SK-N-SH (cell line): ENCODE measurements around the gene LRRC38. TPM values are rescaled to one million over a fixed set of nuclear protein-coding genes. Genes with fewer than 3 reads are reported as not detected.

Experiments used
- CTCF ChIA-PET: fragments of 300-600, 350-600 bp; formaldehyde crosslinking; extraction: SDS; loops from one replicate; lab custom pipeline; 2021; lab: Yijun Ruan, JAX
- POLR2A ChIA-PET: fragments of 350-600 bp; sonication (Branson Sonifier 250); formaldehyde crosslinking; extraction: SDS; loops from one replicate; lab custom pipeline; 2020; ENCODE audit warnings: antibody characterized with exemption, inconsistent platforms; lab: Yijun Ruan, JAX
- DNase-seq: peaks from one replicate; pipeline ENCODE4 v3.0.0; 2012
- H2AFZ ChIP-seq: fragments of 200-600 bp; sonication (generic); 2 replicates; pipeline ENCODE4 v1.8.1; 2016; ENCODE audit warnings: antibody characterized with exemption, mild to moderate bottlenecking, low read depth
- H3F3A ChIP-seq: fragments of 200-600 bp; sonication (generic); replicated peaks from 2 replicates; pipeline ENCODE3; 2016; ENCODE audit warnings: antibody characterized with exemption, mild to moderate bottlenecking; ENCODE audit not compliant: insufficient read depth
- H3K27ac ChIP-seq, 2 experiments: fragments of 200-500 bp in 1 of 2; fragments of 200-600 bp in 1 of 2; sonication (Bioruptor generic) in 1 of 2; sonication (generic), shearing (Covaris generic) in 1 of 2; 2 replicates each; pipeline versions ENCODE4 v1.5.1 to v1.6.1; 2014 to 2016; ENCODE audit warnings: low read depth in 2 of 2, inconsistent platforms in 1 of 2, low read length in 1 of 2, mild to moderate bottlenecking in 1 of 2, mixed read lengths in 1 of 2
- H3K27me3 ChIP-seq: fragments of 200-600 bp; sonication (generic), shearing (Covaris generic); 2 replicates; pipeline ENCODE4 v1.6.1; 2016; ENCODE audit warnings: mixed run types; ENCODE audit not compliant: insufficient read depth
- H3K36me3 ChIP-seq, 2 experiments: fragments of 200-500 bp in 1 of 2; fragments of 200-600 bp in 1 of 2; sonication (Bioruptor generic) in 1 of 2; sonication (generic) in 1 of 2; replicated peaks in 1 of 2; 2 replicates each; pipeline versions ENCODE3 to v1.5.1; 2014 to 2016; ENCODE audit warnings: low read length in 1 of 2, mild to moderate bottlenecking in 1 of 2; ENCODE audit not compliant: insufficient read depth in 2 of 2, control insufficient read depth in 1 of 2
- H3K4me1 ChIP-seq, 2 experiments: fragments of 200-500 bp in 1 of 2; fragments of 200-600 bp in 1 of 2; sonication (Bioruptor generic) in 1 of 2; sonication (generic), shearing (Covaris generic) in 1 of 2; 2 replicates each; pipeline versions ENCODE4 v1.5.1 to v1.6.1; 2014 to 2016; ENCODE audit warnings: low read depth in 1 of 2, low read length in 1 of 2, mixed run types in 1 of 2; ENCODE audit not compliant: insufficient read depth in 2 of 2, control insufficient read depth in 1 of 2
- H3K4me2 ChIP-seq: fragments of 200-600 bp; sonication (generic), shearing (Covaris generic); 2 replicates; pipeline ENCODE4 v1.6.1; 2017; ENCODE audit warnings: mixed run types
- H3K4me3 ChIP-seq, 2 experiments: fragments of 200-500 bp in 1 of 2; fragments of 200-600 bp in 1 of 2; sonication (Bioruptor generic) in 1 of 2; sonication (generic), shearing (Covaris generic) in 1 of 2; 2 replicates each; pipeline versions ENCODE4 v1.5.1 to v1.8.1; 2014 to 2016; ENCODE audit warnings: low read depth in 2 of 2, inconsistent platforms in 1 of 2, low read length in 1 of 2, mild to moderate bottlenecking in 1 of 2, mixed read lengths in 1 of 2, moderate library complexity in 1 of 2
- H3K79me2 ChIP-seq: fragments of 200-600 bp; sonication (generic); 2 replicates; pipeline ENCODE4 v1.8.1; 2017; ENCODE audit warnings: mild to moderate bottlenecking; ENCODE audit not compliant: insufficient read depth
- H3K9ac ChIP-seq: fragments of 200-600 bp; sonication (generic); 2 replicates; pipeline ENCODE4 v1.6.1; 2017; ENCODE audit warnings: mixed run types
- H3K9me2 ChIP-seq: fragments of 200-600 bp; sonication (generic); 2 replicates; pipeline ENCODE4 v1.6.1; 2017; ENCODE audit warnings: mixed run types
- H3K9me3 ChIP-seq: fragments of 200-600 bp; sonication (generic); 2 replicates; pipeline ENCODE4 v1.6.1; 2017; ENCODE audit warnings: mixed run types, mild to moderate bottlenecking, moderate library complexity
- H4K20me1 ChIP-seq: fragments of 200-600 bp; sonication (generic); 2 replicates; pipeline ENCODE4 v1.6.1; 2017; ENCODE audit warnings: mild to moderate bottlenecking, mixed run types; ENCODE audit not compliant: insufficient read depth
- CHD2 ChIP-seq: fragments of 150-350 bp; IDR thresholded peaks from 2 replicates; pipeline ENCODE4 v1.6.1; 2018; ENCODE audit warnings: low read length; ENCODE audit not compliant: partially characterized antibody
- CTCF ChIP-seq: fragments of 200-600 bp; sonication (generic); IDR thresholded peaks from 2 replicates; pipeline ENCODE4 v1.6.1; 2017; ENCODE audit warnings: antibody characterized with exemption, mild to moderate bottlenecking, moderate library complexity
- ELF1 ChIP-seq: IDR thresholded peaks from 2 replicates; pipeline ENCODE4 v1.4.0; 2012
- EP300 ChIP-seq, 2 experiments: IDR thresholded peaks; 2 replicates each; pipeline versions ENCODE4 v1.4.0 to v1.6.1; 2012; ENCODE audit warnings: borderline replicate concordance in 1 of 2, low read depth in 1 of 2, low read length in 1 of 2
- EZH2phosphoT487 ChIP-seq: fragments of 200-600 bp; sonication (generic); IDR thresholded peaks from 2 replicates; pipeline ENCODE4 v1.6.1; 2017; ENCODE audit warnings: low read depth, mixed run types, mild to moderate bottlenecking, antibody characterized with exemption, moderate library complexity, borderline replicate concordance
- FOSL2 ChIP-seq: IDR thresholded peaks from 2 replicates; pipeline ENCODE4 v1.4.0; 2012; ENCODE audit warnings: low read depth, mild to moderate bottlenecking, moderate library complexity, borderline replicate concordance
- FOXJ3 ChIP-seq: sonication (generic); formaldehyde crosslinking; IDR thresholded peaks from 2 replicates; pipeline ENCODE4 v1.5.1; 2020; ENCODE audit warnings: mild to moderate bottlenecking, missing genetic modification reagents
- FOXM1 ChIP-seq: IDR thresholded peaks from 2 replicates; pipeline ENCODE4 v1.4.0; 2012; ENCODE audit warnings: low read depth, mild to moderate bottlenecking
- IRF3 ChIP-seq: fragments of 150-350 bp; IDR thresholded peaks from 2 replicates; pipeline ENCODE4 v1.6.1; 2016; ENCODE audit warnings: mild to moderate bottlenecking, low read depth, low read length
- JUND ChIP-seq: IDR thresholded peaks from 2 replicates; pipeline ENCODE4 v1.4.0; 2012
- MAX ChIP-seq: IDR thresholded peaks from 2 replicates; pipeline ENCODE4 v1.4.0; 2012; ENCODE audit warnings: low read depth
- MEF2A ChIP-seq: IDR thresholded peaks from 2 replicates; pipeline ENCODE4 v1.4.0; 2012; ENCODE audit warnings: low read depth, borderline replicate concordance
- NFIC ChIP-seq: IDR thresholded peaks from 2 replicates; pipeline ENCODE4 v1.4.0; 2012; ENCODE audit warnings: borderline replicate concordance
- RAD21 ChIP-seq: IDR thresholded peaks from 2 replicates; pipeline ENCODE4 v1.6.1; 2012; ENCODE audit warnings: mild to moderate bottlenecking, low read length
- REST ChIP-seq: IDR thresholded peaks from 2 replicates; pipeline ENCODE4 v1.6.1; 2012; ENCODE audit warnings: mild to moderate bottlenecking, low read depth, low read length, moderate library complexity
- SIN3A ChIP-seq: IDR thresholded peaks from 2 replicates; pipeline ENCODE4 v1.6.1; 2012; ENCODE audit warnings: low read depth, mild to moderate bottlenecking, low read length, moderate library complexity, borderline replicate concordance
- SMC3 ChIP-seq: IDR thresholded peaks from 2 replicates; pipeline ENCODE4 v1.6.1; 2012; ENCODE audit warnings: low read depth, low read length, improper control_type of control experiment
- TAF1 ChIP-seq: IDR thresholded peaks from 2 replicates; pipeline ENCODE4 v1.6.1; 2012; ENCODE audit warnings: low read depth, mild to moderate bottlenecking, low read length, moderate library complexity, borderline replicate concordance
- TCF12 ChIP-seq: IDR thresholded peaks from 2 replicates; pipeline ENCODE4 v1.4.0; 2012
- USF2 ChIP-seq: fragments of 150-350 bp; IDR thresholded peaks from 2 replicates; pipeline ENCODE4 v1.6.1; 2017; ENCODE audit warnings: antibody characterized with exemption, low read length, low read depth, borderline replicate concordance
- WGBS: methylation state at CpG from one replicate; pipeline ENCODE4 v1.1.6; 2017; ENCODE audit warnings: low lambda C conversion rate; 5-methylcytosine and 5-hydroxymethylcytosine counted together
- polyA plus RNA-seq, 3 experiments: library from polyadenylated mRNA; depleted of rRNA; stranded (reverse); fragments of >200 nt; gene quantifications; 2 replicates each; pipeline ENCODE4 v1.2.3, GENCODE V29; 2012

LRRC38 gene
- polyA plus RNA-seq, 1 of the 3 experiments (the other 2 are of a cell fraction), result 0.02 TPM

- POLR2A ChIA-PET, result no interaction called here
- H4K20me1 ChIP-seq, result no peaks in the 10 kb centered on the region
- H3K27me3 ChIP-seq, result peaks cover 23% of the 10 kb centered on the region
- no peaks in the 10 kb centered on the region for H3K9me3 ChIP-seq
- H2AFZ ChIP-seq, result no peak overlapping the region
- no peaks in the 10 kb centered on the region for H3K79me2 ChIP-seq
- H3K4me3 ChIP-seq, result no peak overlapping the region
- 0% methylated on average over 6 of the region's 10 CpGs for WGBS
- no peaks in the 10 kb centered on the region for H3K4me1 ChIP-seq
- TF ChIP-seq RAD21 (no peak), CHD2 (no peak), CTCF (no peak), FOXJ3 (CRISPR knock-in tag) (no peak), TCF12 (no peak), USF2 (no peak), FOSL2 (no peak), IRF3 (no peak)
- H3K9me2 ChIP-seq, result no peaks in the 10 kb centered on the region
- CTCF ChIA-PET, result no interaction called here
- no peaks in the 10 kb centered on the region for H3K36me3 ChIP-seq
- no peak for DNase-seq
- H3K27ac ChIP-seq, result no peak overlapping the region
- H3F3A ChIP-seq, result no peaks in the 10 kb centered on the region
- no peak overlapping the region for H3K9ac ChIP-seq
- H3K4me2 ChIP-seq, result no peak overlapping the region
These were observed 1.3 kb downstream of the LRRC38 start for GRCh38 chr1:13512472-13512871.

- H4K20me1 ChIP-seq, result no peaks in the 10 kb centered on the region
- no peaks in the 10 kb centered on the region for H3K79me2 ChIP-seq
- H3K4me2 ChIP-seq, result no peak overlapping the region
- no peak overlapping the region for H3K9ac ChIP-seq
- no peaks in the 10 kb centered on the region for H3K9me2 ChIP-seq
- no peaks in the 10 kb centered on the region for H3K4me1 ChIP-seq
- DNase-seq, result no peak
- CTCF ChIA-PET, result no interaction called here
- H3F3A ChIP-seq, result no peaks in the 10 kb centered on the region
- POLR2A ChIA-PET, result no interaction called here
- no peak overlapping the region for H3K4me3 ChIP-seq
- WGBS, result 5% methylated on average over 5 of the region's 6 CpGs
- H3K27ac ChIP-seq, result no peak overlapping the region
- no peaks in the 10 kb centered on the region for H3K9me3 ChIP-seq
- no peak overlapping the region for H2AFZ ChIP-seq
- no peaks in the 10 kb centered on the region for H3K36me3 ChIP-seq
- peaks cover 24% of the 10 kb centered on the region for H3K27me3 ChIP-seq
- TF ChIP-seq SMC3 (no peak), TAF1 (no peak), FOSL2 (no peak), CHD2 (no peak), NFIC (no peak), RAD21 (no peak), REST (no peak), MEF2A (no peak), SIN3A (no peak), ELF1 (no peak), FOXM1 (no peak), EP300 (IDR thresholded peaks at IDR 0.05; ENCODE audit: borderline replicate concordance in 1 of 2, low read depth in 1 of 2, low read length in 1 of 2) (no peak), MAX (no peak), EZH2phosphoT487 (no peak), TCF12 (no peak), JUND (no peak), FOXJ3 (CRISPR knock-in tag) (no peak)
These were observed 3.3 kb downstream of the LRRC38 start for GRCh38 chr1:13510499-13510898.
